Glutamatergic neuron (in vitro differentiated cells): ENCODE measurements around the gene MFSD11. TPM values are rescaled to one million over a fixed set of nuclear protein-coding genes. Genes with fewer than 3 reads are reported as not detected.

Source experiments
- DNase-seq: peaks from one replicate; pipeline ENCODE4 v3.0.0; 2022
- H3K27ac Mint-ChIP-seq: one replicate; pipeline ENCODE4 v1.8.0; 2020; ENCODE audit warnings: mild to moderate bottlenecking, mixed read lengths, inconsistent platforms; ENCODE audit not compliant: unreplicated experiment
- H3K27me3 Mint-ChIP-seq: one replicate; pipeline ENCODE4 v1.8.0; 2020; ENCODE audit warnings: mild to moderate bottlenecking, moderate library complexity, mixed read lengths, inconsistent platforms; ENCODE audit not compliant: unreplicated experiment
- H3K36me3 Mint-ChIP-seq: one replicate; pipeline ENCODE4 v1.8.0; 2020; ENCODE audit warnings: mild to moderate bottlenecking, mixed read lengths, inconsistent platforms; ENCODE audit not compliant: unreplicated experiment
- H3K4me1 Mint-ChIP-seq: one replicate; pipeline ENCODE4 v1.8.0; 2020; ENCODE audit warnings: mild to moderate bottlenecking, low read depth, mixed read lengths, inconsistent platforms; ENCODE audit not compliant: unreplicated experiment
- H3K4me3 Mint-ChIP-seq: one replicate; pipeline ENCODE4 v1.8.0; 2020; ENCODE audit warnings: mild to moderate bottlenecking, mixed read lengths, inconsistent platforms; ENCODE audit not compliant: unreplicated experiment
- H3K9me3 Mint-ChIP-seq: one replicate; pipeline ENCODE4 v1.8.0; 2020; ENCODE audit warnings: mild to moderate bottlenecking, moderate library complexity, mixed read lengths, inconsistent platforms; ENCODE audit not compliant: unreplicated experiment
- total RNA-seq: library from RNA; stranded (reverse); fragmentation: NEBNext Ultra II Directional; extraction: Animal tissue kit (Norgen Biotek cat#: 25700); gene quantifications from one replicate; pipeline ENCODE4 v1.2.1, GENCODE V29; 2021; ENCODE audit not compliant: unreplicated experiment
- TF ChIP-seq, protein P1 (sequence below): fragments of 200-600 bp; sonication (generic); IDR thresholded peaks from one replicate; pipeline ENCODE4 v1.5.0; 2021; ENCODE audit not compliant: partially characterized antibody, unreplicated experiment

MFSD11 gene
- total RNA-seq, 1 donor from 2014 or later = 33.7 TPM

- no peak for DNase-seq
- TF ChIP-seq, protein P1, sequence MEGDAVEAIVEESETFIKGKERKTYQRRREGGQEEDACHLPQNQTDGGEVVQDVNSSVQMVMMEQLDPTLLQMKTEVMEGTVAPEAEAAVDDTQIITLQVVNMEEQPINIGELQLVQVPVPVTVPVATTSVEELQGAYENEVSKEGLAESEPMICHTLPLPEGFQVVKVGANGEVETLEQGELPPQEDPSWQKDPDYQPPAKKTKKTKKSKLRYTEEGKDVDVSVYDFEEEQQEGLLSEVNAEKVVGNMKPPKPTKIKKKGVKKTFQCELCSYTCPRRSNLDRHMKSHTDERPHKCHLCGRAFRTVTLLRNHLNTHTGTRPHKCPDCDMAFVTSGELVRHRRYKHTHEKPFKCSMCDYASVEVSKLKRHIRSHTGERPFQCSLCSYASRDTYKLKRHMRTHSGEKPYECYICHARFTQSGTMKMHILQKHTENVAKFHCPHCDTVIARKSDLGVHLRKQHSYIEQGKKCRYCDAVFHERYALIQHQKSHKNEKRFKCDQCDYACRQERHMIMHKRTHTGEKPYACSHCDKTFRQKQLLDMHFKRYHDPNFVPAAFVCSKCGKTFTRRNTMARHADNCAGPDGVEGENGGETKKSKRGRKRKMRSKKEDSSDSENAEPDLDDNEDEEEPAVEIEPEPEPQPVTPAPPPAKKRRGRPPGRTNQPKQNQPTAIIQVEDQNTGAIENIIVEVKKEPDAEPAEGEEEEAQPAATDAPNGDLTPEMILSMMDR = no peak
- Mint-ChIP-seq H3K27ac (no peak overlapping the region), H3K27me3 (no peaks in the 10 kb centered on the region), H3K9me3 (peaks cover 2% of the 10 kb centered on the region), H3K4me3 (no peak overlapping the region), H3K36me3 (no peaks in the 10 kb centered on the region), H3K4me1 (peaks cover 6% of the 10 kb centered on the region)
Observed at GRCh38 chr17:76820561-76820960, 82.6 kb downstream of the MFSD11 start.

DNA sequence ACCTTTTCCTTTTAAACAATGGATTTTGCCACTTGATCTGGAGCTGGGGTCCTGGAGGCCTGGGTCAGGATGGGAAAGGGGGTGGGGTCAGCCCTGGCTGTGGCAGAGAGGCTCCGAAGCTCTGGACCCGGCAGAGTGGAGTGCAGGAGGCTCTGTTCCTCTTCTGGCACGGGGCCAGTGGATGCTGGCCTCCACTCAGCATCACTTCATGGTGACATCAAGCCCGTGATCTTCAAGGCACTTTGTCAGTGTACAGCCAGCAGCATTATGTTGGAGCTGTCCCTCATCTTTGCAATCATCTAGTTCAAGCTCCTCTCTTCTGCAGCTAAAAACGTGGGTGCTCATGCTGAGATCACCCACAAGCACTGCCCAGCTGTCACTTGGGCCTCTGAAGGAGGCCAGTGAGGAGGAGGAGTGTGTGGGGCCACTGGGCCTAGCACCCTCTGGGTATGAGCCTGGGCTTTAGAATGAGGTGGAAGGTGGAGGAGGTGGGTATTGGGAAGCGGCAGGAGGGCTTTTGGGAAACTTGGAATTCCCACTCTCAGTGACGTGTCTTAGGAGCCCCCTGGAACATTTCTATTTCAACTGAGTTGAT, 84.4 kb downstream of the MFSD11 start:
- no peaks in the 10 kb centered on the region for H3K36me3 Mint-ChIP-seq
- peaks cover 2% of the 10 kb centered on the region for H3K9me3 Mint-ChIP-seq
- H3K4me3 Mint-ChIP-seq = no peak overlapping the region

GRCh38 chr17:76824093-76824492, 86.2 kb downstream of the MFSD11 start:
- no peak for DNase-seq
- Mint-ChIP-seq H3K27me3 (no peaks in the 10 kb centered on the region), H3K4me3 (no peak overlapping the region), H3K9me3 (peaks cover 2% of the 10 kb centered on the region), H3K36me3 (no peaks in the 10 kb centered on the region), H3K4me1 (peaks cover 6% of the 10 kb centered on the region), H3K27ac (no peak overlapping the region)
- TF ChIP-seq, protein P1 = no peak

More for the DNA sequence above, 84.4 kb downstream of the MFSD11 start:
- no peaks in the 10 kb centered on the region for H3K27me3 Mint-ChIP-seq
- TF ChIP-seq, protein P1 = no peak
- no peak for DNase-seq
- peaks cover 6% of the 10 kb centered on the region for H3K4me1 Mint-ChIP-seq
- H3K27ac Mint-ChIP-seq = no peak overlapping the region

DNA sequence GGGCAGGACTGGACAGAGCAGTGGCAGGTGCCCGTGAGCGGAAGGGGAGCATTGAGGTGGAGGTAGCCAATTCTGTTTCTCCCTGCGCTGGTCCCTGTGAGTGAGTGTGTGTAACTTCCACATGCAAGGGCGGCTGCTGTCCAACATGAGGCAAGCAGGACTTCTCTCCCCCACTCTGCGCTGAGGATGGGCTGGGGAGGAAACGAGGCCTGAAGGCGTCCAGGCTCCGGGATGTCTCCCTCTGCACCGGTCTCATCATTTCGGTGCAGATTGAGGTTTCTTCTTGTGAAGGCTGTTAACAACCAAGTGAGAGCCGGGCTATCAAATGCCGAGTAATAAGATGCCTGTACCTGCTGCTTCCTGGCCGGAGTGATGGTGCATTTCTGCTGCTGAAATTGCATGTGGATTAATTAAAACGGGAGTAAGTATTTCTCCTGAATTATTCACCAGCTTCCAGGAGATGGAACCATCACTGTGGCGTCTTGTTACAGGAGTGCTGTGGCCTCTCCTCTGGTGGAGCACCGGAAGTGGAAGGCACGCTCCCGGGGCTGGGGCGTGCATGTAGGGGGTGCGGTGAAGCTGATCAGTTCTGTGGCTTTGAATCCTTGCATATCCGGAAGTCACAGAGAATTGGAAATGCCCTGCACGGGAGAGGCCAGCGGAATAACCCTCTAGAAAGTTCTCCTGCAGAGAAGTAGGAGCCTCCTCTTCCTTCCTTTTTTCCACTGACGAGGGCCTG, 88.6 kb downstream of the MFSD11 start:
- TF ChIP-seq, protein P1 = no peak
- peaks cover 2% of the 10 kb centered on the region for H3K9me3 Mint-ChIP-seq
- no peak overlapping the region for H3K4me3 Mint-ChIP-seq
- no peaks in the 10 kb centered on the region for H3K4me1 Mint-ChIP-seq
- H3K36me3 Mint-ChIP-seq = no peaks in the 10 kb centered on the region
- H3K27ac Mint-ChIP-seq = no peak overlapping the region
- H3K27me3 Mint-ChIP-seq = no peaks in the 10 kb centered on the region
- no peak for DNase-seq

- Mint-ChIP-seq H3K4me1 (no peaks in the 10 kb centered on the region), H3K27me3 (no peaks in the 10 kb centered on the region), H3K36me3 (no peaks in the 10 kb centered on the region), H3K4me3 (no peak overlapping the region), H3K9me3 (peaks cover 2% of the 10 kb centered on the region), H3K27ac (no peak overlapping the region)
- DNase-seq = no peak
- TF ChIP-seq, protein P1 = no peak
Observed at GRCh38 chr17:76827736-76828135, 89.8 kb downstream of the MFSD11 start.
